Activated CD8-positive, alpha-beta memory T cell treated with anti-CD3 and anti-CD28 coated beads, Interleukin-2, amount 50 U/mL, for 24 hours (primary cell): Measurements from ENCODE around the gene RIPK4.

Experiments used
- DNase-seq: peaks from one replicate; pipeline ENCODE4 v3.0.0-alpha.2; 2020; ENCODE audit errors: extremely low read depth

RIPK4 gene

DNA sequence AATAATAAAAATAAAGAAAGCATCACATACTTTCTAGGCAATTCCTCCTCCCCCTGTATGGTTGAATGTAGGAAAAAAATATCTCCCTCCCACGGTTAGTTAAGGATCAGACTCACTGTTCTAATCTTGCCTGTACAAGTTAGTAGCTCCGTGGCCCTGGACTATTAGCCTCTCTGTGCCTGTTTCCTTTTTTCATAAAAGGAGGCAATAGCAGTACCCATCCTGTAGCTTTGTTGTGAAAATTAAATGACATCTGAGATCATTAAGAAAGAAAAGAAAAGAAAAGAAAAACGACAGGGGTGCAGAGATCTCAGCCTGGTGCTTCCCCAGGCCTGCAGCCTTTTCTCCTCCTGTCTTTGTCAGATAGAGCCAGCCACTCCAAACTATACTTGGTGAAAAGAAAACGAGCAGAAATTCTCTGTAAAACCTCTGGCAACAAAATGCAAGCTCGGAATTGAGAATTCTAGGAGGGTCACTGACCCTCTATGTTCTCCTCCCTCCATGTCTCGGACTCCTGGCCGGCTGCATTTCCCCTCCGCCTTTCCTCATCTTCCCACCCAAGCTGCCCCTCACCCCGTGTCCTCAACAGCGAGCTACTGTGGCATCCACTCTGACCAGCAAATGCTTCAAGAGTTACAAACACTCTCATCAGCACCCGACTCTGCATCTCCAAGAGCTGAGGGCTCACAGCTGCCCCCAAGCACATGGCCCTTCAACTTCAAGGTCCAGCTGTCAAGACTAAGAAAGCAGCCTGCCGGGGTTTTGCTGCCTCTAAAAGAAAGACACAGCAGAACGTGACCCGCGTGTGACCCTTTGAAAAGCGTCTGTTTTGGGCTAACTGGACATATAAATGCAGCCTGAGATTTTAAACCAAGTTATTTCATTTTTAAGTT lies 13.6 kb downstream of the RIPK4 start:
- DNase-seq: no peak

DNA sequence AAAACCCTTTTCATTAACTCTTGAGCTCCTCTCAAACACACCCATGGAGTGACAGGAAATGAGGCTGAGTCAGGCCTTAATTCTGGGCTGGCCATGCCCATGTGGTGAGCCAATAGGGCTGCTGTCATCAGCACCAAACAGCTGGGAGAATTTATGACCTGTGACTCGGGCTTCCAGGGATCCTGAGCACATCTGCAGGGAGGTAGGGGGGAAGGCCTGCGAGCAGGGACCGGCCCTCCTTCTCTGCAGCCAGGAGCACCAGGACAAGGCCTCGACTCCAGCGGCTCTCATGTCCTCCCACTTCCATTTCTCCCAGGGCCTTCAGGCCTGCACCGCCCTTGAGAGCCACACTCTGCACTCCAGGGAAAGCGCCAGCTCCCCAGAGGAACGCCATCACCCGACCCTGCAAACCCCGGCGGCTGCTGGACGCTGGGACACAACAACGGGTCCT lies 14.6 kb downstream of the RIPK4 start:
- DNase-seq: no peak

DNA sequence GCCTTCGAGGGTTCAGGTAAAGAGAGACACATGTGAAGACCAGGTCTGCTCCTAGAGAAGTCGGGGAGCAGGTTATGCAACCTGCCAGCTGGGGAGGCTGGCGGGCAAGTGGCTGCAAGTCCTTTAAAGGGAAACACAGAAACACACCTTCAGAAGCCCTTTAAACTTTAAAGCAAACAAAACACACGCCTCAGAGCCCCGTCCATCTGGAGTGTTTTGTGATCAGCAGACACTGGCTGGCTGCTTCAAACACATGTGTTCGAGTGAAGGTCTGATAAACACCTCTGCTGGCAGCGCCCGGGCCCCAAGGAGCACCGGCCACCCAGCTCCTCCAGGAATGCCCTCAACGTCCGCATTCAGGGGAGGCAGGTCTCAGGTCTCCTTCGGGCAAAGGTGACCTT lies 15.2 kb downstream of the RIPK4 start:
- no peak for DNase-seq

DNA sequence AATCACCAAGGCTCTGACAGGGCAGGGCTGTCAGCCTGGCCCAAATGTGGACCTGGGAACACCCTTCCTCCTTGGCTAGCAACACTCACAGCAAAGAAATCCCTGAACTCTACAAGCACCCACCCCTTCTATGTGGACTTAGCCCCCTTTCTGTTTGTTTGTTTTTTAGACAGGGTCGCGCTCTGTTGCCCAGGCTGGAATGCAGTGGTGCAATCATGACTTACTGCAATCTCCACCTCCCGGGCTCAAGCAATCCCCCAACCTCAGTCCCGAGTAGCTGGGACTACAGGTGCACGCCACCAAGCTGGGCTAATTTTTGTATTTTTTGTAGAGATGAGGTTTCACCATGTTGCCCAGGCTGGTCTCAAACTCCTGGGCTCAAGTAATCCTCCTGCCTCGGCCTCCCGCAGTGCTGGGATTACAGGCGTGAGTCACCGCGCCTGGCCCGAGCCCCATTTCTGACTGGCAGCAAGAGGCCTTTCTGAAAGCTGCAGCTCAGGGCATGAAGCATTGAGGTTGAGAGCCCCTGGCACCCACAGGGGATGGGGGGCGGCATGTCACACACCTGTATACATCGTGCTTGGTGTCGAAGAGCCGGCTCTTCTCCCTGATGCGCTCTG lies 16.2 kb downstream of the RIPK4 start:
- DNase-seq: no peak

DNA sequence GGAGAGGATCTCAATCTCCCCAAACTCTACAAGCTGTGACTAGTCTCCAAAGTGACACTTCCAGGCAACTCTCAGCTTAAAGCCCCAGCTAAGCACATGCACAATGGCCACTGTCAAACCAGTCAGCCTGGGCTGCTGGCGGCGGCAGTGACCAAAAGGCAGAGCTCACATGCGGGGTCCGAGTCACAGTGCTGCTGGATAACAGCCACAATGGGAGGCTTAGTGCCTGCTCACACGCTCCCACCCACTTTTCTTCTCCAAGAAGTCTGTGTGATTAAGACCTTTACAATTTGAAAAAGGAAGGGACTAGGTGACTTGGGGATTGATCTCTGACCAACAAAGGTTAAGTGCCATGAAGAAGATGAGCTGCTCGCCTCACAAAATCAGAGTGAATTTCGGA lies 16.8 kb downstream of the RIPK4 start:
- no peak for DNase-seq

DNA sequence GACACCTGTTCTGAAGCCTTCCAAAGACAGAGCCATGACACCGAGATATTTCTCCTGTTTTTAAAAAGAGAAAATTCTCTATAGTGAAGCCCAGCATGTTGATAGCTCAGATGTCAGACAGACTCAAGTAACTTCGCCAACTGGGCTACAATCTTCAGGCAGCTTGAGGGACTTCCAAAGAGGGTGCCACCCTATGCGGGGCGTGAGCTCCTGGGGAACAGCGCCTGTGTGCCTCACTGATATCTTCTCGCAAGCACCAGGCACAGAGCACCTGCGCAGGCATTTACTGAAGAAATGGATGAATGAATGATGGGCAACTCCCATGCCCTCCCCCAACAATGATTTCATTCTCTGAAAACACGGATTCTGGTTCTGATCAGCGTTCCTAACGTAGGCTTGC lies 17.6 kb downstream of the RIPK4 start:
- DNase-seq: no peak

DNA sequence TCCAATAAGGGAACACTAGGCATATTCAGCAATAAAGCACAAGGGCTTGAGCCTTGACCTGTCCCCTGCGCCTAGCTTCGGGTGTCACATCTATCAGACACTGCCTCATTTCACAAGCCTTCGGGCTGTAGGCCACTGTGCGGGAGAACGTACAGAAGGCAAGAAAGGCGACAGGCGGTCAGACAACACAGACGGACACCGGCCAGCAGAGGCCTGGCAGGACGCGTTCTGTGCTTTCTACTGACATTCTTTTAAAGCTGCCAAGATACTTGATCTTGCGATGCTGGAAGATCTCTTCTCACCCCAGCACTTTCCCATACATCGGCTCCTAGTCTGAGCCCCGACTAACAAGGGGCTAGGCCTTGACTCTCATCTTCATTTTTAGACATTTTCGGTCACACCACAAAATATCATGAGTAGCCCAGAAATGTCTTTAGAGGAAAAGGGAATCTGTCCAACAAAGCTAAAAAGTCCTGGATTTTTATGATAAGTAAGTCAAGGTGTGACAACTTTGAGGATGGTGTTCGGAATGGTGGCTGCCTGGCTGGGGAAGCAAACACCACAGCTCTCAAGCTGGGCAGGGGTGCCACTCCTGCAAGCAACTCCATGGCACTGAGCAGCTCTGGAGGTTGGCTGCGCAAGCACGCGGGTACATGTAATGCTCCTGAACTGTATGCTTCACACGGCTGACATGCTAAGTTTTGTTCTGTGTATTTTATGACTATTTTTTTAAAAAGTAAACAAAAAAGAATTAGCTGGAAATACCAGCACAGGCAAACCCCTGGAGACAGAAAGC lies 18.7 kb downstream of the RIPK4 start:
- no peak for DNase-seq

DNA sequence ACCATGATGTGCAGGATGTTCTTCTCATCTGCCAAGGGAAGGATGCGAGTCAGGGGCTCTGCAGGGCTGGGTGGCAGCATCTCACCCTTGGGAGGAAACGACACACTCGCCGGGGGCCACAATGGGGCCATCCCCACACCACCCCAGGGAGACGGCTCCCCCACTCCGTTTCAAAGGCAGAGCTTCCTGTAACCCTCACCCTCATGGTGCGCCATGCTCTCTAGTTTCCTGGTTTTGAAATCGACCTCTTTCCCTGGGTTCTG lies 20.2 kb downstream of the RIPK4 start:
- no peak for DNase-seq

DNA sequence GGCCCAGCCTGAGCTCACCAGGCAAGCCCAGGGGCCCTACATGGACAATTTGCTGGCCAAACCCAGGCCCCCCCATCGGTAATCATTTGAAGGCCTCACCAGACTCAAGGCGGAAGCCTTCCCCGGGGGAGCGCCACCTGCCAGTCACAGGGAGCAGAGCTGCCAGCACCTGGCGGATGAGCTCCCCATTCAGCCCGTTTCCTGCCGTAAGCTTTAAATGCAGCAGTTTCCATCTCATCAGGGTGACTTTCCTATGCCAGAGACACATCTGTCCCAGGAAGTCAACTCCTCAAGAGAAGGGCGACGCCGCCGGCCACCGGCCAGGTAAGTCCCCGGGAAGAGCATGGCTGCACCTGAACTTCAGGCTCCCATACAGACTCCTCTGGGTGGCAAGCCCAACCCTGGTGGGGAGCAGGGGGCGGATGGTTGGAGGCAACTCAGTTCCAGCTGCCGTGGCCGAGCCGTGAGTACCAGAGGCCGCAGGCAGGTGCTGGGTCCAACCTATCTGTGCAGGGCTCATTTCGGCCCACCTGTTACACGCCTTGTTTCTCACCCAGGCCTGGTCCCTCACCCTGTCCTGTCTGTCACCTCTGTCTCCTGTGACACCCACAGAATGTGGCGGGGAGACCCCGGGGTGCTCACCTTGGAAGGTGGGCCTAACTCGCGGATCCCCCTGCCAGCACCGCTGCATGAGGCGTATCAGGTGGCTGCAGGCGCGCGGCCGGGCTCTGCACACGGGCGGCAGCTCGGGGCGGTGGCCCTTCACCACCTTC lies 20.7 kb downstream of the RIPK4 start:
- no peak for DNase-seq

DNA sequence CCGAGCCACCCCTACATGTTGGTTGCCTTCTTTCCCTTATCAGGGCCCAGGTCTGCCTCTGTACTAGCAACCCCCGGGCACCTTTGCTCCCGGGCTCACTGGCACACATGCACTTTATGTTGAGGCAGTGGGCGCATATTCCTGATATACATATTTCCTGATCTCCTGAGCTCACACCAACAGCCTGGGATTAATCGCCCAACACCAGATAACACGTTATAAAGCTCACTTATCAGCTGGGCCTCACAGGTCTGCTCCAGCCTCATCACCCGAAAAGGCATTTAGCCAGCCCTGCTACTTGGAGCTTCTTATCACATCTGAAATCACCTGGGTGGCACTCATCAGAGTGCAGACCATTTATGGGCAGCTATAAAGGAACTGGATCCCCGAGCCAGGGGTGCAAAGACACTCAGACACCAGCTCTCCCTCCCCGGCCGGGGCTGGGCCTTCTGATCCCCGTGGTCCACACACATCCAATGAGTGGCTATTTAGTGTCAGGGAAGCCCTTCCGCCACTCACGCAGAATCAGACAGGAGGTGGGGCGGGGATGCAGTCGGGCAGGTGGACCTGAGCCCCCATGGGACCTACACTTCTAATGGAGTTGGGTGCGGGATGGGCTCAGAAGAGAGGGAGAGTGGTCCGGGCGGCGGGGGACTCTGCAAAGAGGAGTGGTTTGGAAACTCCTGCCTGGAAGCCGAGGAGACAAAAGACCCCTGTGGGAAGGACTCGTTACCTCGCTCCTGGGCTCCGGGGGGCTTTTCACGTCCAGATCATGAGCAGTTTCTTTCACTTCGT lies 21.6 kb downstream of the RIPK4 start:
- no peak for DNase-seq

DNA sequence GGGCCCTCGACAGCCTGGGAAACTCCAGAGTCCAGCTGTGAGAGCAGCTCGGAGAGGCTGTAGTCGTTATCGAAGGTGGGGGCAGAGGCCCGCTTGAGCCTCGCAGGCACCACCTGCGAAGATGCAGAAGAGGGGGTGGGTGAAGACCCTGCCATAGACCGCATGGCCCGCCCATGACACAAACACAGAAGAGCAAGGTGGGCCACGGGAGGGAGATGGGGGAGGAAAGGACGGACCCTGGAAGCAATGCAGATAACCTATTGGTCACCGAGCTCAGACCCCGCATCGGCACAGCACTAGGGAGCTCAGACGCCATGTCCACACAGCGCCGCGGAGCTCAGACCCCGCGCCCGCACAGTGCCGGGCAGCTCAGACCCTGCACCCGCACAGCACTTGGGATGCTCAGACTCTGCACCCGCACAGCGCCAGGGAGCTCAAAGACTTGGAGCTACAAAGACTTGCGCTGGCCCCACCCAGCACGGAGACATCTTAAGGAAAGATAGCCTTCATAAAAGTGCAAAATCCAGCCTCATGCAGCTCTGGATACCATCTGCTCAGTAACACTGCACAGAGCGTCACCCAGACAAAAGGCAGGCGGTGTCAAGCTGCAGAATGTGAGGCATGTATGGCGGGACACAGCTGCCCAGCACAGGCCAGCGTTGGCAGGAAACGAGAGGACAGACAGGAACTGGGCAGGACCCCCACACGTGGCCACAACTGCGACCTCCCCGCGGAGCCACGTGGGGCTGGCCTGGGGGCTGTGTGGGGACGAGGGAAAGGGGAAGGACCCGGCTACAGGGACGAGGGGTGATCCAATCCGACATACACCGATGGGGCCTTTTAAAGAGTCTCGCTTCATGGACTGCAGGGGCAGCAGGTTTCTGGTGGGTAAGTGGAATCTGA lies 22.6 kb downstream of the RIPK4 start:
- no peak for DNase-seq

DNA sequence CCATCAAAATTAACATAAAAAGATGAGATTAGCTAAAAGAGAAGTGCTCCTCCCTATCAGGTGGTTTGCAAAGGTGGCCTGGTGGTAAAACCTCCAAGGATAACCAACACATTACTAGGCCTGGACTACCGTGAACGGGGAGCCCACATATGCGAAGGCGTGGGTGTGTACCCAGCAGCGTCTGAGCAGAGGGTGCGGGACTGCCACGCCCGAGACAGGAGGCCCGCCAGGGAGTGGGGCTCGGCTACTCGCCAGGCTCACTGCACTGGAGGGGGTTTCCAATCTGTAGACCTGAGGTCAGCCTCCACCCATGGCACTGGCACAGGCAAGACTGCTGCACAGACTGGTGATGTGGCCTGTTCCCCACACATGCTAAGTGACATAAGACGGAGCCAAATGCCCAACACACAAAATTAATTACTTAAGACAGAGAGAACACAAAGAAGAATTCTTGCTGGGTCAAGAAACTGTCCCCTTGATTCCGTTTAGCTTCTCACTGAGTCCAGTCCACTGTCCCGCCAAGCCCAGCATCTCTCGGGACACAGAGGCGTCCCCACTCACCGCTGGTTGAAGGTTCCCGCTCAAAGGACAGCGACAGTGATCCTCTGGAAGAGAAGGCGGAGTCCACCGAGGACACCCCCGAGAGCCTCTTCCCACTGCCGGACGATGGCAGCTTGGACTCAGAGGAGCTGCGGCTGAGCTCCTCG lies 23.4 kb downstream of the RIPK4 start:
- no peak for DNase-seq

DNA sequence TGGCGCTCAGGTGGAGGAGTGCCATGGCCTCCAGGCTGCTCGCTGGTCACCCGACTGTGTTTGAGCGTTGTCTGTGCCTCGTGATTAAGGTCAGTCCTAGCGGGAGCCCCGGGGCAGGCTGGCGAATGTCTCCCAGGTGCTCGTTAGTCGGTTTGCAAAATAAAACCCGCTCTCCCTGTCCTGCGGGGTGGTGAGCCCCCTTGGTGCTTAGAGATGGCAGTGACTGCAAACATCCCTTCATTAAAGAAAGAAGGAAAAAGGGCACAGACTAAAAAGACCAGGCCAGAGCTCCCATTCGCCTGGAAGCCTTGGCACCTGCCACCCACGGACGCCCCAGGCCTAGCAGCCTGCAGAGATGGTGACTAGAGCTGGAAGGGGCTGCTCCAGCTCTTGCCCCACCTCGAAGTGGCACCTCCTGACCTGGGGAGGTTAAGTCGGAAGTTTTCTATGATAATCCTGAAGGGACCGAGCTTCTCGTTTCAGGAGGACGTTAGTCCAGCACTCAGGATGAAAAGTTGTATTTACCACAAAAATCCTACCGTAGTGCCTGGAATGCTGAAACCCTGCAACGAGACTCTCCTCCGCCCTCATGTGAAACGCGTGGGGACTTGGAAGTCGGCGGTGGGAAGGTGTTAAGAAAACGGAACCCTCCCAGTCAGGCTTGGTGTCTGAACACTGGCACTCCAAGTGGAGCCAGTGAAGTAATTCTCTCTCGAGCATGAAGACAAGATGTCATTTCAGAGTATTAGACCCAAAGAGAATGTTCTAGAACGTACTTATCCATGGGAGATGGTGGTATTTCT lies 24.6 kb downstream of the RIPK4 start:
- no peak for DNase-seq

DNA sequence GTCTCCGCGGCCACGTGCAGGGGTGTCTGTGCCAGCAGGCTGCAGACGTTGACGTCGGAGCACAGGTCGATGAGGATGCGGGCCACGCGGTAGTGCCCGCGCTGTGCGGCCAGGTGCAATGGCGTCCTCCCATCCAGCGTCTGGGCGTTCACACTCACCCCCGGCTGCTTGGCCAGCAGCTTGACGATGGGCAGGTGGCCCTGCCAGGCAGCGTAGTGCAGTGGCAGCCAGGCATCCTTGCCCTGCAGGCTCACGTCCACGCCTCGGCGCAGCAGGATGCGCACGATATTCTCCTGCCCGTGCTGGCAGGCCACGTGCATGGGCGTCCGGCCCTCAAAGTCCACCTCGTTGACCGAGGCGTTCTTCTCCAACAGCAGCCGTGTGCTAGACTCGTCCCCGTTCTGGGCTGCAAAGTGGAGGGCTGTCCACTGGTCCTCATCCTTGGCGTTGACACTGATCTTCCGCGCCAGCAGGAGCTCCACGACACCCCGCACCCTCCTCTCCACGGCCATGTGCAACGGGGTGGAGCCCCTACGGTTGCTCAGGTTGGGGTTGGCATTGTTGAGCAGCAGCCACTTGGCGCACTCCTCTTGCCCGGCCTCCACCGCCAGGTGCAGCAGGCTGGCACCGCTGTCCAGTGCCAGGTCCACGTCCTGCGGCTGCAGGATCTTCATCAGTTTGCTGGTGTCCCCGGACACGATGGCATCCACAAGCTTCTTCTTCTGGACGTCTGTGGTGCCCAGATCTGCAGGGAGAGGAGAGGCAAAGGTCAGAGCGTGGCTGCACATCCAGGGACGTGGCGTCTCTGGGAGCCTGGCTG lies 25.4 kb downstream of the RIPK4 start:
- no peak for DNase-seq

DNA sequence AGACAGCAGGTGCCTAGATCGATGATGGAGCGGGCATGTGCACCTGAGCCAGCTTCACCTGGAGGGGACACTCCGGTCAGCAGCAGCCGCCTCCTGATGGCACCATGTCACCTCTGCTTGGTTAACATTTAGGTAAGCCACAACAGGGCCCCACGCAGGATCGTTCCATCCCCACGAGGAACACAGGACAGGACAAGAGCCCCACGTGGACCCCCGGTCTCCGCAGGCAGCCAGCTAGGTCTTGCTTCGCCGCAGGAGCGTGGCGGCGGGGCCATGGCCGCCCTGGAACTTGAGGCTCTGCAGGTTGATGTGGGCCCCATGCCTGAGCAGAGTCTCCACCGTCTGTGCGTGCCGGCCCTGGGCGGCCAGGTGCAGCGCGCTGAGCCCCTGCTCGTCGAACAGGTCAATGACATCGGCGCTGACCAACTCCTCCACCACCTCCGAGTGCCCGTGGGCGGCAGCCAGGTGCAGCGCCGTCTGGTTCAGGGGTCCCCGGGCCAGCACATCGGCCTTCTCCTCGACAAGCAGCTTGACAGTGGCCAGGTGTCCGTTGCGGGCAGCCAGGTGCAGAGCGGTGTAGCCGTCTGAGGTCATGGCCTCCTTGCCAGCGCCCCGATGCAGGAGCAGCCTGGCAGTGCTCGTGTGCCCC lies 26.1 kb downstream of the RIPK4 start:
- no peak for DNase-seq

DNA sequence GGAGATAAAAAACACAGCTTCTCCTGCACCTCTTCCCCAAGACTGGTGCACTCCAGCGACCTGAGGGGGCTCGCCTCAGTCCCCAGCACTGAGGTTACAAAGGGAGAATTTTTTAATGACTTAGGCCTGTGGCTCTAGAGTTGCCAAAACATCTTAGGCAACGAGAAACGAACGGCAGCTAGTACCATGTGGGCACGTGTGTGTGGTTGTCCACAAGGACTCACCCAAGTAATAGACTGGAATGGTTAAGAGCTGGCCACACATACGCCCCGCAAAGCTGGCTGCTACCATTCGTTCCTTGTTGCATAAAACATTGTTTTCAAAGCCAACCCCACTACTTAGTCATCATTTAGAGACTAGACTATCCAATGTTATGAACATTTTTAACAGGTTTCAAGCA lies 26.9 kb downstream of the RIPK4 start:
- no peak for DNase-seq

DNA sequence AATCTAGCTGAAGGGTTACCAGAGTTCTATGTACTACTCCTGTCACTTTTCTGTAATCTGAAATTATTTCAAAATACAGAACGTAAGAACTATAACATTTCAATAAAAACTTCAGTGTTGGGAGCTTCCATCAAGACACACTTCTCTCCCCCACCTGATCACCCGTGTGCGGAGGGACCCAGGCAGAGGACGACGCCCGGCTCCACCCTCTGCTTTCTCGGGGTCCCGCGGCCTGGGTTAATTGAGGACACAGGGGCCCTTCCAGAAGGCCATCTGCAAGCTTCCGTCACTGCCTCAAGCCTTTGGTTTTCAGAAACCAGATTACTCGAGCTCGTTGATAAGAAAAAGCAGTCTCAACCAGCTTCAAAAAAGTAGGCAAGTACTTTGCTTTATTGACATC lies 27.8 kb downstream of the RIPK4 start:
- DNase-seq: no peak
